PC-9 (cell line): ENCODE results near the gene TBC1D5.

ENCODE experiments used
- EZH2 ChIP-seq: fragments of 200-600 bp; sonication (generic); IDR thresholded peaks from 2 replicates; pipeline ENCODE4 v1.8.0; 2017; ENCODE audit warnings: antibody characterized with exemption, low read depth
- TF ChIP-seq, protein P1 (sequence below): fragments of 200-600 bp; sonication (generic); conservative IDR thresholded peaks from 2 replicates; pipeline ENCODE4 v1.6.1; 2017; ENCODE audit warnings: mixed run types, antibody characterized with exemption, mild to moderate bottlenecking, moderate library complexity

- no peak for TF ChIP-seq EZH2
- TF ChIP-seq, protein P1, sequence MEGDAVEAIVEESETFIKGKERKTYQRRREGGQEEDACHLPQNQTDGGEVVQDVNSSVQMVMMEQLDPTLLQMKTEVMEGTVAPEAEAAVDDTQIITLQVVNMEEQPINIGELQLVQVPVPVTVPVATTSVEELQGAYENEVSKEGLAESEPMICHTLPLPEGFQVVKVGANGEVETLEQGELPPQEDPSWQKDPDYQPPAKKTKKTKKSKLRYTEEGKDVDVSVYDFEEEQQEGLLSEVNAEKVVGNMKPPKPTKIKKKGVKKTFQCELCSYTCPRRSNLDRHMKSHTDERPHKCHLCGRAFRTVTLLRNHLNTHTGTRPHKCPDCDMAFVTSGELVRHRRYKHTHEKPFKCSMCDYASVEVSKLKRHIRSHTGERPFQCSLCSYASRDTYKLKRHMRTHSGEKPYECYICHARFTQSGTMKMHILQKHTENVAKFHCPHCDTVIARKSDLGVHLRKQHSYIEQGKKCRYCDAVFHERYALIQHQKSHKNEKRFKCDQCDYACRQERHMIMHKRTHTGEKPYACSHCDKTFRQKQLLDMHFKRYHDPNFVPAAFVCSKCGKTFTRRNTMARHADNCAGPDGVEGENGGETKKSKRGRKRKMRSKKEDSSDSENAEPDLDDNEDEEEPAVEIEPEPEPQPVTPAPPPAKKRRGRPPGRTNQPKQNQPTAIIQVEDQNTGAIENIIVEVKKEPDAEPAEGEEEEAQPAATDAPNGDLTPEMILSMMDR: no peak
Measured at GRCh38 chr3:17278006-17278405, 464.4 kb downstream of the TBC1D5 start.
